PFSK-1 (cell line): Measurements from ENCODE around the gene CD163L1.

ENCODE experiments used
- FOXP2 ChIP-seq: optimal IDR thresholded peaks from 2 replicates; pipeline ENCODE3; 2011; ENCODE audit warnings: borderline replicate concordance, control low read depth, inconsistent platforms; ENCODE audit not compliant: insufficient read depth; ENCODE audit errors: extremely low read length, extremely low read depth
- POLR2AphosphoS5 ChIP-seq: IDR thresholded peaks from 2 replicates; pipeline ENCODE4 v1.6.1; 2012; ENCODE audit warnings: low read depth, mild to moderate bottlenecking, control low read depth, low read length, moderate library complexity
- REST ChIP-seq, 2 experiments: IDR thresholded peaks; 2 replicates each; pipeline versions ENCODE4 v1.6.1 to v1.8.0; 2011 to 2012; ENCODE audit warnings: low read depth in 2 of 2, low read length in 2 of 2, control low read depth in 1 of 2, inconsistent platforms in 1 of 2, mild to moderate bottlenecking in 1 of 2, moderate library complexity in 1 of 2; ENCODE audit not compliant: insufficient read depth in 1 of 2
- SIN3A ChIP-seq: IDR thresholded peaks from 2 replicates; pipeline ENCODE4 v1.6.1; 2012; ENCODE audit warnings: mild to moderate bottlenecking, low read length, moderate library complexity, borderline replicate concordance; ENCODE audit not compliant: insufficient read depth
- TAF1 ChIP-seq: IDR thresholded peaks from 2 replicates; pipeline ENCODE4 v1.6.1; 2012; ENCODE audit warnings: low read length, control low read depth, borderline replicate concordance; ENCODE audit not compliant: insufficient read depth

Gene CD163L1

GRCh38 chr12:7395950-7396349, 48.0 kb downstream of the CD163L1 start:
- no peak for TF ChIP-seq SIN3A
- no peak for TF ChIP-seq POLR2AphosphoS5
- no peak for TF ChIP-seq TAF1
- TF ChIP-seq REST (IDR thresholded peaks at IDR 0.05; ENCODE audit: insufficient read depth in 1 of 2, low read depth in 2 of 2, low read length in 2 of 2), result no peak
- no peak for TF ChIP-seq FOXP2

GRCh38 chr12:7387289-7387688, 56.7 kb downstream of the CD163L1 start:
- TF ChIP-seq TAF1, result no peak
- no peak for TF ChIP-seq POLR2AphosphoS5
- no peak for TF ChIP-seq FOXP2
- TF ChIP-seq REST (IDR thresholded peaks at IDR 0.05; ENCODE audit: insufficient read depth in 1 of 2, low read depth in 2 of 2, low read length in 2 of 2), result no peak
- no peak for TF ChIP-seq SIN3A

GRCh38 chr12:7383157-7383556, 60.8 kb downstream of the CD163L1 start:
- TF ChIP-seq POLR2AphosphoS5 (no peak), FOXP2 (no peak), TAF1 (no peak), SIN3A (no peak), REST (IDR thresholded peaks at IDR 0.05; ENCODE audit: insufficient read depth in 1 of 2, low read depth in 2 of 2, low read length in 2 of 2) (no peak)

- TF ChIP-seq SIN3A (no peak), POLR2AphosphoS5 (no peak), FOXP2 (no peak), TAF1 (no peak), REST (IDR thresholded peaks at IDR 0.05; ENCODE audit: insufficient read depth in 1 of 2, low read depth in 2 of 2, low read length in 2 of 2) (no peak)
Observed at GRCh38 chr12:7376196-7376595, 67.8 kb downstream of the CD163L1 start.

- TF ChIP-seq FOXP2, result no peak
- TF ChIP-seq POLR2AphosphoS5, result no peak
- TF ChIP-seq TAF1, result no peak
- TF ChIP-seq SIN3A, result no peak
- no peak for TF ChIP-seq REST (IDR thresholded peaks at IDR 0.05; ENCODE audit: insufficient read depth in 1 of 2, low read depth in 2 of 2, low read length in 2 of 2)
Observed at GRCh38 chr12:7375145-7375543, 68.8 kb downstream of the CD163L1 start.
